Posterior vena cava (tissue), 2 donors: ENCODE measurements around the gene CD8B2. TPM values are rescaled to one million over a fixed set of nuclear protein-coding genes. Genes with fewer than 3 reads are reported as not detected.

Experiments used
- total RNA-seq, 2 donors: library from RNA; stranded (reverse); fragmentation: NEBNext Ultra II Directional; extraction: Animal tissue kit (Norgen Biotek cat#: 25700); gene quantifications; one replicate each; pipeline ENCODE4 v1.2.1, GENCODE V29; 2021
- donor health status: DM: yes; HTN: yes; CAD: no.
- donor health status: DM: yes; HTN: yes; CAD: no.

CD8B2 gene
- total RNA-seq, 2 donors from 2014 or later: not detected

Other genes starting within 250 kb of the CD8B2 start
- gene RGPD3, start 19.0 kb upstream of the CD8B2 start, total RNA-seq: under 1 TPM in 1 of 2 donors, not detected in 1; 0.14 TPM